SKM-1 treated with dmso at 0.1 percent for 144 hours (cell line): ENCODE measurements around the gene PLEKHG1.

Source experiments
- DNase-seq: peaks from one replicate; lab custom pipeline; 2025; ENCODE audit not compliant: unreplicated experiment; lab: John Stamatoyannopoulos, UW

The PLEKHG1 gene

GRCh38 chr6:150637266-150637665 lies 37.6 kb downstream of the PLEKHG1 start:
- DNase-seq = no peak

- DNase-seq = no peak
Observed at GRCh38 chr6:150638267-150638666, 38.6 kb downstream of the PLEKHG1 start.

DNA sequence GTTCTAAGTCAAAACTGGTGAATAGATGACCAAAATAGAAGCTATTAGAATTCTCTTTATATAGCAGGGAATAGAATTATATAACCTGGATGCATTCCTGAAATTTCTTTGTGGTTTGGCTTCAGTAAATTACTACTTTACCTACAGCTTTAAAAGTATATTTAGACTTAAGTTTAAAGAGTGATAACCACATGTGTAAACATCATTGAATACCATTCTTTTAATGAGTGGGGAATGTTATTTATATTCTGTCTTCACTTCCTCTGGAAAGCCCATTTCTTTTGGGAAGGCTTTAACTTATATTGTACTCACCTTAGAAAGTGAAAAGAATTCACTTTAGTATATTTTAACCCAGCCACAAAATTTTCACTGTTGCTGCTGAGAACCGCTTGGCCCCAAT lies 39.1 kb downstream of the PLEKHG1 start:
- no peak for DNase-seq

- DNase-seq = no peak
Observed at GRCh38 chr6:150639823-150640331, 40.2 kb downstream of the PLEKHG1 start.

DNA sequence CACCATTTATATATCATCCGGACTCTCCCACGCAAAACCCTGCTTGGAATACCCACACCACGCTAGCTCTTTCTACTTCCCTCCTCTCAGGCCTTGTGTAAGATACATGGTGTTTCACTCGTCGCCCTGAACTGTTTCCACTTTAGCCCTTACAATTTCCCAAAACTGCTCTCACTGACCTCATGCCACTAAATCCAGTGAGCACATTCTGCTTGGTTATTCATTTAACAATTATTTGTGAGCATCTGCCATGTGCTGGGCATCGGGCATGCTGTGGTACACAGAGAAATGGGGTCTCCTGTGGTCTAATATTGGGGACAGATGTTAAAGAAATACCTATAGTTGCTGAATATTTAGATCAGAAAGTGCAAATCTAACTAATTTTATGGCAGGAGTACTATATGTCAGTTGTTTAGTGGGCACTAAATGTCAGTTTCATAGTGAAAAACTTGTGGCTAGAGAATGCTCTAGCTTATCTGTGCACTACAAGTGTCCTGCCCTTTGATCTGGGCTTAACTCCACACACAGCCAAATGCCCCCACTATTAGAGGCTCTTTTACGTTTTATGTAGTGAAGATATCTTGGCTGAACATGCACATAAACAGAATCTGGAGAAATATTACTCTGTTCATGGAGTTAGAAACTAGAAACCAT lies 41.0 kb downstream of the PLEKHG1 start:
- DNase-seq = no peak

- DNase-seq = no peak
Observed at GRCh38 chr6:150641398-150642139, 41.9 kb downstream of the PLEKHG1 start.

DNA sequence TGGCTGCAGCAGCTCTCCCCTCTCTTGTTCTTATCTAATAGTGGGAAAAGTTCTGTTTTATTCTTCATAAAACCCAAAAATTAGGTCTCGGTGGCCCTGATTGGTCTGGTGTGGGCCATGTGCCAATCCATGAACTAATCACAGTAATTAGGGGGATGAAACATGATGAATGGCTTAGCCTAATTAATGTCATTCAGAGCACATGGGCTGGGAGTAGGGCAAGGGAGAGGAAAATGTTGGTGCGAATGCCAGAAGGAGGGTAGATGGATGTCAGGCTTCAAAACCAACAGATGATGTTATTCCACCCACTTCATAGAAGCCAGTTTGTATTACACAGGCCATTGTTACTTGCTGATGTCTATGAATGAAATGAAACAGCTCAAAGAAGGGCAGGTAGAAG lies 46.5 kb downstream of the PLEKHG1 start:
- DNase-seq = no peak

- no peak for DNase-seq
Observed at GRCh38 chr6:150647051-150647450, 47.4 kb downstream of the PLEKHG1 start.
